ENCODE results near the gene GNPTG. TPM values are rescaled to one million over a fixed set of nuclear protein-coding genes. Genes with fewer than 3 reads are reported as not detected.
A peak's percentile ranks its signal among the peaks of the same experiment; 100 is the strongest.

Gene GNPTG
- total and polyA plus RNA-seq, 9 of the 15 experiments (the other 6 are each of a cell fraction or from before 2014, with no cell fraction given), result 0.69 to 33.3 (median 13.6) TPM

DNA sequence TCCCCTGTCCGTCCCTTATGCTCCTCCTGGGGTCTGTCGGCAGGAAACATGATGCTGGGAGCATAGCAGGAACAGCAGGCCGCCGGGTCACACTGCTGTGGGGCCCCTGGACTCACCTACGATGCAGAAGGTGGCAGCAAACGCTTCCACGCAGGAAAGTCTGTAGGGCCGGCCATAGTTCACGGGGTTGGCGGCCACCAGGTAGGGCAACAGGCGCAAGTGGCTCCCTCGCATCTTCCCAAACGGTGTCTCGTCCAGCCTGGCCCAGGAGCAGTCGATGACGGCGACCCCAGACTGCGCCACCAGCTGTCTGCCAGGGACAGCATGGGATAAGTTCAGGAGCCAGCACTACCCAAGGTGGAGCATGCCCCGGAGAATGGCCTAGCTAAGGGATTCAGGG lies 1.0 kb upstream of the GNPTG start:
- DNase-seq (ENCODE audit: extremely low read depth in 1 of 4, low spot score in 3 of 4), result no peak
- Histone ChIP-seq H3K9me1 (ENCODE audit: control insufficient read depth, insufficient read depth, low read length) (no peaks in the 10 kb centered on the region), H3K27me3 (ENCODE audit: control insufficient read depth in 2 of 2, insufficient read depth in 2 of 2, low read length in 2 of 2) (no peaks in the 10 kb centered on the region), H3K9me3 (replicated peaks; ENCODE audit: control insufficient read depth, insufficient read depth, low read depth, low read length) (no peaks in the 10 kb centered on the region), H3K4me1 (replicated peaks in 1 of 2; ENCODE audit: control insufficient read depth in 2 of 2, insufficient read depth in 2 of 2, low read length in 2 of 2) (peaks cover 4 to 87% of the 10 kb centered on the region in 2 experiments; a peak in 3 of 5 replicates), H3K79me2 (ENCODE audit: control insufficient read depth, insufficient read depth, low read length) (peaks cover 46% of the 10 kb centered on the region), H3K27ac (ENCODE audit: extremely low read depth, low read depth, low read length) (no peak overlapping the region; the same call in 2 of the 3 replicates), H2AFZ (ENCODE audit: low read depth, low read length) (no peak overlapping the region), H3K36me3 (ENCODE audit: control insufficient read depth, insufficient read depth, low read length) (peaks cover 22% of the 10 kb centered on the region; the same call in 1 of the 3 replicates), H4K20me1 (replicated peaks; ENCODE audit: control insufficient read depth, insufficient read depth, low read length) (peaks cover 4% of the 10 kb centered on the region), H3K4me2 (ENCODE audit: insufficient read depth, low read length) (peak overlapping the region; percentile 80), H3K4me3 (peak overlapping the region; percentile 99), H3K9ac (ENCODE audit: insufficient read depth in 1 of 2, low read depth in 2 of 2, low read length in 2 of 2) (peak overlapping the region; percentile 80 to 93; a peak in 3 of 4 replicates)
- no peak for FAIRE-seq
- BruUV-seq (replicated peaks), result TSS peak; percentile 55
- in situ Hi-C loops (cut with MboI), result no loop called here
- ChIA-PET CTCF (ENCODE audit: low intra/inter-chr PET ratio) (no interaction called here), POLR2A (interaction anchor here (0.6 to 1.6 kb wide), 2 partner anchors 28 to 375 kb away, joined by 3 to 5 read pairs; no protein-coding TSS in a partner anchor)
- 54% methylated on average over 16 of the region's 19 CpGs for WGBS (ENCODE audit: insufficient coverage, low coverage, missing lambda C conversion rate)
- ATAC-seq, result no peak
- TF ChIP-seq BCL6 (CRISPR knock-in tag; IDR thresholded peaks at IDR 0.05) (no peak), KLF13 (tag; IDR thresholded peaks at IDR 0.05; ENCODE audit: borderline replicate concordance, low read depth) (no peak), ZNF408 (CRISPR knock-in tag; IDR thresholded peaks at IDR 0.05; ENCODE audit: low read depth) (no peak), MCM5 (IDR thresholded peaks at IDR 0.05; ENCODE audit: low read depth) (no peak), SIN3A (IDR thresholded peaks at IDR 0.05; ENCODE audit: borderline replicate concordance in 2 of 2, control insufficient read depth in 1 of 2, low read depth in 2 of 2, low read length in 2 of 2) (no peak), XRCC5 (IDR thresholded peaks at IDR 0.05; ENCODE audit: low read depth, low read length) (no peak), ELF1 (tag; IDR thresholded peaks at IDR 0.05) (no peak), TAF15 (IDR thresholded peaks at IDR 0.05; ENCODE audit: low read depth, low read length) (no peak), ZNF224 (CRISPR knock-in tag; IDR thresholded peaks at IDR 0.05) (no peak), FOXK1 (CRISPR knock-in tag; IDR thresholded peaks at IDR 0.05; ENCODE audit: borderline replicate concordance) (no peak)
- TF ChIP-seq, protein P1, sequence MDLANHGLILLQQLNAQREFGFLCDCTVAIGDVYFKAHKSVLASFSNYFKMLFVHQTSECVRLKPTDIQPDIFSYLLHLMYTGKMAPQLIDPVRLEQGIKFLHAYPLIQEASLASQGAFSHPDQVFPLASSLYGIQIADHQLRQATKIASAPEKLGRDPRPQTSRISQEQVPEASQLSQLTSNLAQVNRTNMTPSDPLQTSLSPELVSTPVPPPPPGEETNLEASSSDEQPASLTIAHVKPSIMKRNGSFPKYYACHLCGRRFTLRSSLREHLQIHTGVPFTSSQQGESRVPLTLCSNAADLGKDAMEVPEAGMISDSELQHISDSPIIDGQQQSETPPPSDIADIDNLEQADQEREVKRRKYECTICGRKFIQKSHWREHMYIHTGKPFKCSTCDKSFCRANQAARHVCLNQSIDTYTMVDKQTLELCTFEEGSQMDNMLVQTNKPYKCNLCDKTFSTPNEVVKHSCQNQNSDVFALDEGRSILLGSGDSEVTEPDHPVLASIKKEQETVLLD (IDR thresholded peaks at IDR 0.05), result no peak
- TF ChIP-seq, protein P2, sequence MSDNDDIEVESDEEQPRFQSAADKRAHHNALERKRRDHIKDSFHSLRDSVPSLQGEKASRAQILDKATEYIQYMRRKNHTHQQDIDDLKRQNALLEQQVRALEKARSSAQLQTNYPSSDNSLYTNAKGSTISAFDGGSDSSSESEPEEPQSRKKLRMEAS (CRISPR knock-in tag; IDR thresholded peaks at IDR 0.05), result no peak
- TF ChIP-seq, protein P3, sequence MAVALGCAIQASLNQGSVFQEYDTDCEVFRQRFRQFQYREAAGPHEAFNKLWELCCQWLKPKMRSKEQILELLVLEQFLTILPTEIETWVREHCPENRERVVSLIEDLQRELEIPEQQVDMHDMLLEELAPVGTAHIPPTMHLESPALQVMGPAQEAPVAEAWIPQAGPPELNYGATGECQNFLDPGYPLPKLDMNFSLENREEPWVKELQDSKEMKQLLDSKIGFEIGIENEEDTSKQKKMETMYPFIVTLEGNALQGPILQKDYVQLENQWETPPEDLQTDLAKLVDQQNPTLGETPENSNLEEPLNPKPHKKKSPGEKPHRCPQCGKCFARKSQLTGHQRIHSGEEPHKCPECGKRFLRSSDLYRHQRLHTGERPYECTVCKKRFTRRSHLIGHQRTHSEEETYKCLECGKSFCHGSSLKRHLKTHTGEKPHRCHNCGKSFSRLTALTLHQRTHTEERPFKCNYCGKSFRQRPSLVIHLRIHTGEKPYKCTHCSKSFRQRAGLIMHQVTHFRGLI (CRISPR knock-in tag; IDR thresholded peaks at IDR 0.05), result no peak
- intact Hi-C loops (cut with micrococcal nuclease), result no loop called here
